Testis (tissue), 2 donors: ENCODE results near the gene GRXCR2.

Experiments used
- POLR2A ChIP-seq: fragments of 450-650 bp; IDR thresholded peaks from one replicate; pipeline ENCODE4 v1.6.1; 2017; ENCODE audit warnings: antibody characterized with exemption, mild to moderate bottlenecking, moderate library complexity
- TF ChIP-seq, protein P1 (sequence below), 3 experiments: fragments of 450-650 bp in 2 of 3; fragments of 200-600 bp in 1 of 3; sonication (generic) in 1 of 3; IDR thresholded peaks; one replicate each; pipeline ENCODE4 v1.5.1; 2016 to 2019; ENCODE audit warnings: antibody characterized with exemption in 3 of 3, mild to moderate bottlenecking in 2 of 3, moderate library complexity in 1 of 3

GRCh38 chr5:145826895-145827674, 45.7 kb downstream of the GRXCR2 start:
- TF ChIP-seq, protein P1, sequence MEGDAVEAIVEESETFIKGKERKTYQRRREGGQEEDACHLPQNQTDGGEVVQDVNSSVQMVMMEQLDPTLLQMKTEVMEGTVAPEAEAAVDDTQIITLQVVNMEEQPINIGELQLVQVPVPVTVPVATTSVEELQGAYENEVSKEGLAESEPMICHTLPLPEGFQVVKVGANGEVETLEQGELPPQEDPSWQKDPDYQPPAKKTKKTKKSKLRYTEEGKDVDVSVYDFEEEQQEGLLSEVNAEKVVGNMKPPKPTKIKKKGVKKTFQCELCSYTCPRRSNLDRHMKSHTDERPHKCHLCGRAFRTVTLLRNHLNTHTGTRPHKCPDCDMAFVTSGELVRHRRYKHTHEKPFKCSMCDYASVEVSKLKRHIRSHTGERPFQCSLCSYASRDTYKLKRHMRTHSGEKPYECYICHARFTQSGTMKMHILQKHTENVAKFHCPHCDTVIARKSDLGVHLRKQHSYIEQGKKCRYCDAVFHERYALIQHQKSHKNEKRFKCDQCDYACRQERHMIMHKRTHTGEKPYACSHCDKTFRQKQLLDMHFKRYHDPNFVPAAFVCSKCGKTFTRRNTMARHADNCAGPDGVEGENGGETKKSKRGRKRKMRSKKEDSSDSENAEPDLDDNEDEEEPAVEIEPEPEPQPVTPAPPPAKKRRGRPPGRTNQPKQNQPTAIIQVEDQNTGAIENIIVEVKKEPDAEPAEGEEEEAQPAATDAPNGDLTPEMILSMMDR (IDR thresholded peaks at IDR 0.05), result no peak
- no peak for TF ChIP-seq POLR2A
